K562 (cell line): Measurements from ENCODE around the gene KLHL29. TPM values are rescaled to one million over a fixed set of nuclear protein-coding genes. Genes with fewer than 3 reads are reported as not detected.
A peak's percentile ranks its signal among the peaks of the same experiment; 100 is the strongest.

Experiments used
- ATAC-seq: fragments of 200-7000 bp; cut with Tn5 transposase; 3 replicates; pipeline ENCODE4 v1.9.1; 2020; ENCODE audit warnings: moderate library complexity
- BruUV-seq: library from RNA; stranded (reverse); fragments of 400-500 nt; replicated peaks from 2 replicates; lab custom pipeline; 2021; lab: Mats Ljungman, UMichigan
- CTCF ChIA-PET: fragments of 300-600 bp; formaldehyde crosslinking; extraction: SDS; loops from one replicate; lab custom pipeline; 2021; ENCODE audit warnings: low intra/inter-chr PET ratio; lab: Yijun Ruan, JAX
- POLR2A ChIA-PET: fragments of 300-600, 350-650 bp; sonication (Branson Sonifier 250); formaldehyde crosslinking; extraction: SDS; loops from one replicate; lab custom pipeline; 2021; ENCODE audit warnings: antibody characterized with exemption, inconsistent platforms; lab: Yijun Ruan, JAX
- DNase-seq, 4 experiments: peaks; one replicate each; pipeline versions ENCODE4 v3.0.0 to v3.0.0-alpha.2; 2011 to 2018; ENCODE audit warnings: low spot score in 3 of 4, mixed read lengths in 3 of 4; ENCODE audit errors: extremely low read depth in 1 of 4
- FAIRE-seq: peaks from 2 replicates; lab custom pipeline; 2011; peaks lifted over from hg19 to GRCh38; lab: Jason Lieb, UNC
- H2AFZ ChIP-seq: 2 replicates; pipeline ENCODE4 v1.6.0; 2011; ENCODE audit warnings: low read depth, low read length, control low read depth, inconsistent platforms
- H3K27ac ChIP-seq: fragments of 200-600 bp; 3 replicates; pipeline ENCODE4 v1.8.0; 2011; ENCODE audit warnings: low read depth, mild to moderate bottlenecking, control low read depth, inconsistent platforms, low read length, moderate library complexity, mixed read lengths; ENCODE audit errors: extremely low read depth
- H3K27me3 ChIP-seq, 2 experiments: fragments of 300-600 bp in 1 of 2; 2 replicates in 1 of 2; 3 replicates in 1 of 2; pipeline versions ENCODE4 v1.6.0 to v1.8.0; 2011; ENCODE audit warnings: inconsistent platforms in 2 of 2, low read length in 2 of 2, mild to moderate bottlenecking in 1 of 2, mixed read lengths in 1 of 2, moderate library complexity in 1 of 2; ENCODE audit not compliant: control insufficient read depth in 2 of 2, insufficient read depth in 2 of 2
- H3K36me3 ChIP-seq: fragments of 300-600 bp; 3 replicates; pipeline ENCODE4 v1.8.0; 2011; ENCODE audit warnings: mild to moderate bottlenecking, low read length, inconsistent platforms; ENCODE audit not compliant: control insufficient read depth, insufficient read depth
- H3K4me1 ChIP-seq, 2 experiments: fragments of 200-600 bp in 1 of 2; replicated peaks in 1 of 2; 2 replicates in 1 of 2; 3 replicates in 1 of 2; pipeline versions ENCODE4 v1.5.1 to v1.8.0; 2011; ENCODE audit warnings: inconsistent platforms in 2 of 2, low read length in 2 of 2, mild to moderate bottlenecking in 1 of 2, mixed read lengths in 1 of 2, moderate library complexity in 1 of 2; ENCODE audit not compliant: control insufficient read depth in 2 of 2, insufficient read depth in 2 of 2
- H3K4me2 ChIP-seq: 2 replicates; pipeline ENCODE4 v1.6.1; 2011; ENCODE audit warnings: low read length, control low read depth, inconsistent platforms, mixed read lengths; ENCODE audit not compliant: insufficient read depth
- H3K4me3 ChIP-seq: fragments of 200-600 bp; sonication (generic), shearing (Covaris generic); 2 replicates; pipeline ENCODE4 v1.5.1; 2016; ENCODE audit warnings: control low read depth, inconsistent platforms
- H3K79me2 ChIP-seq: fragments of 200-600 bp; 3 replicates; pipeline ENCODE4 v1.8.0; 2011; ENCODE audit warnings: low read length, inconsistent platforms; ENCODE audit not compliant: control insufficient read depth, insufficient read depth
- H3K9ac ChIP-seq, 2 experiments: 2 replicates each; pipeline versions ENCODE4 v1.6.0 to v1.6.1; 2011; ENCODE audit warnings: low read depth in 2 of 2, low read length in 2 of 2, control low read depth in 1 of 2, inconsistent platforms in 1 of 2, mild to moderate bottlenecking in 1 of 2, mixed read lengths in 1 of 2; ENCODE audit not compliant: insufficient read depth in 1 of 2
- H3K9me1 ChIP-seq: one replicate; pipeline ENCODE4 v1.6.0; 2011; ENCODE audit warnings: inconsistent platforms, mild to moderate bottlenecking, low read length, moderate library complexity; ENCODE audit not compliant: control insufficient read depth, insufficient read depth
- H3K9me3 ChIP-seq: replicated peaks from 2 replicates; pipeline ENCODE4 v1.5.1; 2011; ENCODE audit warnings: low read depth, low read length, inconsistent platforms; ENCODE audit not compliant: control insufficient read depth, insufficient read depth
- H4K20me1 ChIP-seq: replicated peaks from 2 replicates; pipeline ENCODE4 v1.6.1; 2011; ENCODE audit warnings: low read length, inconsistent platforms, mixed read lengths; ENCODE audit not compliant: control insufficient read depth, insufficient read depth
- BACH1 ChIP-seq: fragments of 200-800 bp; sonication (Bioruptor generic); IDR thresholded peaks from 2 replicates; pipeline ENCODE4 v1.6.1; 2016; ENCODE audit warnings: missing genetic modification characterization, missing compliant biosample characterization
- CC2D1A ChIP-seq: fragments of 450-650 bp; IDR thresholded peaks from 2 replicates; pipeline ENCODE4 v1.6.1; 2017; ENCODE audit warnings: mild to moderate bottlenecking
- CHCHD3 ChIP-seq: fragments of 250-450 bp; sonication (Bioruptor Pico); IDR thresholded peaks from 2 replicates; pipeline ENCODE4 v2.1.2; 2022; ENCODE audit warnings: mild to moderate bottlenecking
- DPF2 ChIP-seq: fragments of 450-650 bp; IDR thresholded peaks from 2 replicates; pipeline ENCODE4 v1.6.1; 2016
- HDGF ChIP-seq: fragments of 450-650 bp; IDR thresholded peaks from 2 replicates; pipeline ENCODE4 v1.6.1; 2016
- HMBOX1 ChIP-seq: sonication (generic); IDR thresholded peaks from 2 replicates; pipeline ENCODE4 v1.6.1; 2016
- NCOA1 ChIP-seq: fragments of 450-650 bp; IDR thresholded peaks from 2 replicates; pipeline ENCODE4 v1.6.1; 2016; ENCODE audit warnings: low read depth
- NEUROD1 ChIP-seq: fragments of 150-350 bp; IDR thresholded peaks from 2 replicates; pipeline ENCODE4 v1.6.1; 2014; ENCODE audit warnings: borderline replicate concordance, low read length, low read depth; ENCODE audit not compliant: partially characterized antibody
- NFE2 ChIP-seq: IDR thresholded peaks from 2 replicates; pipeline ENCODE4 v1.6.1; 2014; ENCODE audit warnings: antibody characterized with exemption, low read depth
- NR4A1 ChIP-seq, 2 experiments: fragments of 250-450 bp in 1 of 2; fragments of 450-650 bp in 1 of 2; sonication (Bioruptor Pico) in 1 of 2; IDR thresholded peaks; 2 replicates each; pipeline versions ENCODE4 v1.4.0 to v1.6.1; 2016 to 2020; ENCODE audit warnings: mild to moderate bottlenecking in 2 of 2, missing compliant biosample characterization in 1 of 2, missing genetic modification characterization in 1 of 2, moderate library complexity in 1 of 2
- SMARCA4 ChIP-seq: fragments of 450-650 bp; IDR thresholded peaks from 2 replicates; pipeline ENCODE4 v1.6.1; 2016
- STAG1 ChIP-seq: sonication (generic); formaldehyde crosslinking; IDR thresholded peaks from 2 replicates; pipeline ENCODE4 v1.5.0; 2020; ENCODE audit warnings: missing genetic modification reagents, borderline replicate concordance
- ZBTB26 ChIP-seq: fragments of 450-650 bp; formaldehyde crosslinking; IDR thresholded peaks from 2 replicates; pipeline ENCODE4 v1.4.0; 2022; ENCODE audit warnings: missing genetic modification characterization
- ZNF12 ChIP-seq: sonication (generic); formaldehyde crosslinking; IDR thresholded peaks from 2 replicates; pipeline ENCODE4 v1.4.0; 2020; ENCODE audit warnings: mild to moderate bottlenecking, missing genetic modification reagents
- ZNF24 ChIP-seq: fragments of 450-650 bp; IDR thresholded peaks from 2 replicates; pipeline ENCODE4 v1.6.1; 2016
- ZNF280A ChIP-seq: fragments of 450-650 bp; IDR thresholded peaks from 2 replicates; pipeline ENCODE4 v1.6.1; 2018; ENCODE audit warnings: mild to moderate bottlenecking, low read depth; ENCODE audit not compliant: partially characterized antibody
- ZNF436 ChIP-seq: fragments of 250-450, 450-650 bp; sonication (Bioruptor Pico); formaldehyde crosslinking; IDR thresholded peaks from 2 replicates; pipeline ENCODE4 v1.7.0; 2020; ENCODE audit warnings: mild to moderate bottlenecking
- ZNF507 ChIP-seq: conservative IDR thresholded peaks from 2 replicates; pipeline ENCODE4 v1.6.1; 2017; ENCODE audit warnings: missing genetic modification characterization, missing compliant biosample characterization
- ZNF766 ChIP-seq: fragments of 200-800 bp; sonication (Bioruptor generic); conservative IDR thresholded peaks from 2 replicates; pipeline ENCODE4 v1.6.1; 2016; ENCODE audit warnings: missing genetic modification characterization, missing compliant biosample characterization
- ZNF79 ChIP-seq: fragments of 250-450 bp; sonication (Bioruptor Pico); IDR thresholded peaks from 2 replicates; pipeline ENCODE4 v1.4.0; 2020; ENCODE audit warnings: low read depth, mild to moderate bottlenecking, moderate library complexity
- ZZZ3 ChIP-seq: fragments of 450-650 bp; IDR thresholded peaks from 2 replicates; pipeline ENCODE4 v1.6.1; 2016; ENCODE audit warnings: antibody characterized with exemption, mild to moderate bottlenecking, moderate library complexity
- in situ Hi-C: fragments of 300-500 bp; cut with MboI; formaldehyde crosslinking; loops from 4 replicates; pipeline ENCODE4 v1.15.0; 2018; ENCODE audit warnings: inconsistent platforms, mixed read lengths
- intact Hi-C: fragments of 100-400 bp; cut with micrococcal nuclease; formaldehyde crosslinking; loops from 2 replicates; pipeline ENCODE4 v1.14.2; 2022
- polyA plus RNA-seq, 8 experiments: library from polyadenylated mRNA; depleted of rRNA in 4 of 8; stranded (reverse) in 5 of 8; unstranded in 3 of 8; fragments of >200 nt; fragmentation: Nextera tagmentation in 2 of 8; fragmentation: Illumina TruSeq in 1 of 8; extraction: Ambion mirVana in 2 of 8; extraction: Trizol in 1 of 8; gene quantifications; 2 replicates each; pipeline versions ENCODE4 v1.2.1 to v1.2.3, GENCODE V29; 2011 to 2014; ENCODE audit warnings: inconsistent platforms in 1 of 8, missing spikeins in 1 of 8
- total RNA-seq, 7 experiments: library from RNA; depleted of rRNA in 6 of 7; stranded (reverse); fragments of >200 nt in 6 of 7; fragmentation: Illumina TruSeq in 2 of 7; extraction: Trizol in 2 of 7; gene quantifications; 2 replicates each; pipeline versions ENCODE4 v1.2.1 to v1.2.3, GENCODE V29; 2011 to 2021; ENCODE audit warnings: low replicate concordance in 1 of 7
- TF ChIP-seq, protein P1 (sequence below): fragments of 450-650 bp; formaldehyde crosslinking; IDR thresholded peaks from 2 replicates; pipeline ENCODE4 v1.4.0; 2022; ENCODE audit warnings: missing genetic modification characterization

KLHL29 gene
- total and polyA plus RNA-seq, 9 of the 15 experiments (the other 6 are each of a cell fraction or from before 2014, with no cell fraction given): 0.03 to 0.31 (median 0.08) TPM; not detected in 1

- H3K9me3 ChIP-seq: no peaks in the 10 kb centered on the region
- intact Hi-C loops: no loop called here
- H3K4me2 ChIP-seq: no peak overlapping the region; the same call in 1 of the 2 replicates
- POLR2A ChIA-PET: no interaction called here
- no peak overlapping the region for H3K4me3 ChIP-seq
- no peaks in the 10 kb centered on the region for H4K20me1 ChIP-seq
- H3K27me3 ChIP-seq: peaks cover 2 to 22% of the 10 kb centered on the region in 2 experiments; a peak in 3 of 5 replicates
- CTCF ChIA-PET: no interaction called here
- peaks cover 0 to 6% of the 10 kb centered on the region in 2 experiments; a peak in 1 of 5 replicates for H3K4me1 ChIP-seq
- no TSS peak for BruUV-seq
- H3K36me3 ChIP-seq: no peaks in the 10 kb centered on the region
- in situ Hi-C loops: no loop called here
- FAIRE-seq (no peak), ATAC-seq (no peak), DNase-seq (peak in 1 of 4 experiments; percentile 11)
- no peaks in the 10 kb centered on the region for H3K9me1 ChIP-seq
- H3K9ac ChIP-seq: no peak overlapping the region
- H2AFZ ChIP-seq: no peak overlapping the region
- H3K79me2 ChIP-seq: no peaks in the 10 kb centered on the region
- H3K27ac ChIP-seq: no peak overlapping the region
- TF ChIP-seq HDGF: no peak
- TF ChIP-seq ZNF280A: no peak
- TF ChIP-seq SMARCA4: no peak
- no peak for TF ChIP-seq ZNF79 (CRISPR knock-in tag)
- TF ChIP-seq BACH1: no peak
- no peak for TF ChIP-seq NFE2
- no peak for TF ChIP-seq NCOA1
- TF ChIP-seq ZNF12 (CRISPR knock-in tag): no peak
- TF ChIP-seq STAG1 (CRISPR knock-in tag): no peak
- TF ChIP-seq NR4A1 (CRISPR knock-in tag; IDR thresholded peaks at IDR 0.05): no peak
- no peak for TF ChIP-seq NR4A1 (tag; IDR thresholded peaks at IDR 0.05)
- no peak for TF ChIP-seq ZZZ3
- no peak for TF ChIP-seq DPF2
- TF ChIP-seq NEUROD1: no peak
- TF ChIP-seq ZNF507 (tag): no peak
- TF ChIP-seq ZNF436 (CRISPR knock-in tag): no peak
- TF ChIP-seq CC2D1A: no peak
- no peak for TF ChIP-seq CHCHD3 (CRISPR knock-in tag)
- TF ChIP-seq, protein P1, sequence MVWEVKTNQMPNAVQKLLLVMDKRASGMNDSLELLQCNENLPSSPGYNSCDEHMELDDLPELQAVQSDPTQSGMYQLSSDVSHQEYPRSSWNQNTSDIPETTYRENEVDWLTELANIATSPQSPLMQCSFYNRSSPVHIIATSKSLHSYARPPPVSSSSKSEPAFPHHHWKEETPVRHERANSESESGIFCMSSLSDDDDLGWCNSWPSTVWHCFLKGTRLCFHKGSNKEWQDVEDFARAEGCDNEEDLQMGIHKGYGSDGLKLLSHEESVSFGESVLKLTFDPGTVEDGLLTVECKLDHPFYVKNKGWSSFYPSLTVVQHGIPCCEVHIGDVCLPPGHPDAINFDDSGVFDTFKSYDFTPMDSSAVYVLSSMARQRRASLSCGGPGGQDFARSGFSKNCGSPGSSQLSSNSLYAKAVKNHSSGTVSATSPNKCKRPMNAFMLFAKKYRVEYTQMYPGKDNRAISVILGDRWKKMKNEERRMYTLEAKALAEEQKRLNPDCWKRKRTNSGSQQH (CRISPR knock-in tag): no peak
- no peak for TF ChIP-seq ZBTB26 (CRISPR knock-in tag)
- TF ChIP-seq HMBOX1: peak; percentile 97
- TF ChIP-seq ZNF24: no peak
- peak; percentile 93 for TF ChIP-seq ZNF766 (CRISPR knock-in tag)
These were observed 64.4 kb downstream of the KLHL29 start for GRCh38 chr2:23449413-23449812.
